Measurements from ENCODE around the gene KRT15. TPM values are rescaled to one million over a fixed set of nuclear protein-coding genes. Genes with fewer than 3 reads are reported as not detected.

Gene KRT15
- total and polyA plus RNA-seq, 2 of the 8 experiments (the other 6 are each of a cell fraction or from before 2014, with no cell fraction given), result 0.11 to 0.13 TPM

DNA sequence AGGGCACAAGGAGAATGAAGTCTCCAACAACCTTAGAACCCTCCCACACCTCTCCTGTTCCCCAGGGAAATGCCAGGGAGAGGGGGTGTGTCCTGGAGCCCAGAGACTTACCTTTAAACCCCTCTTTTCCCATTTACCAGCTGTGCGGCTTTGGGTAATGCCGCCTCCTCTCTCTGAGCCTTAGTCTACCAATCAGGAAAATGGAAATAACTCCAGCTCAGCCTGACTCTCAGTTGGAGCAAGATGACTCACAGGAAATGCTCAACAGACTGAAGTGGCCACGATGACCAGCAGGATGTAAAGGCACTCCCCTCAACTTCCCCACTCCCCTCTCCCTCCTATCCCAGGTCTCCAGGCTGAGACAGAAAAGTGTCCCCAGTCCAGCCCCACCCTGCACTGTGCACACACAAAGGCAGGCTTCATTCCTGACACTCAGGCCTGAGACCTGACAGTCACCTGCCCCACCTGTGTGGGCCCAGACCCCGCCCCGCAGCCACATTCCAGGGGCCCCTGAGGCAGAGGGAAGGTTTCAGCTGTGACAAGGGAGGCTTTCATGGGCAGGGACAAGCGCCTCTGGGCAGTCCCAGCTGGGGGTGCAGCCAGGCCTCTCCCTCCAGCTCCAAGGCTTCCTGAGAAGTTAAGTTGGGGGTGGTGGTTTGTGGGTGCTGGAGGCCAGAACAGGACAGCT lies 3.0 kb upstream of the KRT15 start:
- Histone ChIP-seq H3K27ac (ENCODE audit: low read depth, low read length) (no peak overlapping the region), H3K9ac (replicated peaks in 1 of 4; ENCODE audit: extremely low read depth in 1 of 4, low read depth in 3 of 4, low read length in 3 of 4) (no peak overlapping the region)
- TF ChIP-seq KDM1A (IDR thresholded peaks at IDR 0.05; ENCODE audit: borderline replicate concordance, low read length), result peak; percentile 83; the same call in 1 of the 2 replicates
- TF ChIP-seq TCF12 (IDR thresholded peaks at IDR 0.05; ENCODE audit: low read depth, low read length), result no peak
- TF ChIP-seq EP300 (IDR thresholded peaks at IDR 0.05; ENCODE audit: borderline replicate concordance in 1 of 2, low read depth in 2 of 2, low read length in 2 of 2), result no peak
- no peak for TF ChIP-seq CREB1 (IDR thresholded peaks at IDR 0.05)
- no peak for TF ChIP-seq SAP30 (IDR thresholded peaks at IDR 0.05; ENCODE audit: insufficient read depth, insufficient replicate concordance, low read length)
- TF ChIP-seq CHD2 (IDR thresholded peaks at IDR 0.05; ENCODE audit: low read length), result no peak
- TF ChIP-seq RNF2 (IDR thresholded peaks at IDR 0.05; ENCODE audit: borderline replicate concordance, low read depth, low read length, missing control alignments, poor library complexity, severe bottlenecking), result no peak
- TF ChIP-seq RXRA (IDR thresholded peaks at IDR 0.05; ENCODE audit: insufficient read depth, low read depth, low read length), result no peak
- TF ChIP-seq SIRT6 (IDR thresholded peaks at IDR 0.05; ENCODE audit: low read length), result no peak
- TF ChIP-seq, protein P1, sequence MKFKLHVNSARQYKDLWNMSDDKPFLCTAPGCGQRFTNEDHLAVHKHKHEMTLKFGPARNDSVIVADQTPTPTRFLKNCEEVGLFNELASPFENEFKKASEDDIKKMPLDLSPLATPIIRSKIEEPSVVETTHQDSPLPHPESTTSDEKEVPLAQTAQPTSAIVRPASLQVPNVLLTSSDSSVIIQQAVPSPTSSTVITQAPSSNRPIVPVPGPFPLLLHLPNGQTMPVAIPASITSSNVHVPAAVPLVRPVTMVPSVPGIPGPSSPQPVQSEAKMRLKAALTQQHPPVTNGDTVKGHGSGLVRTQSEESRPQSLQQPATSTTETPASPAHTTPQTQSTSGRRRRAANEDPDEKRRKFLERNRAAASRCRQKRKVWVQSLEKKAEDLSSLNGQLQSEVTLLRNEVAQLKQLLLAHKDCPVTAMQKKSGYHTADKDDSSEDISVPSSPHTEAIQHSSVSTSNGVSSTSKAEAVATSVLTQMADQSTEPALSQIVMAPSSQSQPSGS (IDR thresholded peaks at IDR 0.05; ENCODE audit: low read length), result no peak

More for the DNA sequence above, 3.0 kb upstream of the KRT15 start:
- Histone ChIP-seq H3K56ac (replicated peaks; ENCODE audit: insufficient read length, low read depth, low read length) (no peak overlapping the region), H3K18ac (ENCODE audit: extremely low read depth, low read length) (peak overlapping the region; percentile 71; the same call in 1 of the 2 replicates), H3K23ac (ENCODE audit: insufficient read length) (no peak overlapping the region), H3K4me2 (ENCODE audit: insufficient read depth in 1 of 2, low read depth in 2 of 2, low read length in 2 of 2) (no peak overlapping the region), H3K4ac (replicated peaks; ENCODE audit: insufficient read length, low read depth, low read length) (no peak overlapping the region), H3K4me1 (replicated peaks in 1 of 4; ENCODE audit: control insufficient read depth in 3 of 4, insufficient read depth in 4 of 4, low read length in 3 of 4) (peaks cover 0 to 18% (median 11%) of the 10 kb centered on the region in 4 experiments; a peak in 6 of 7 replicates), H3K36me3 (ENCODE audit: control insufficient read depth in 2 of 4, insufficient read depth in 4 of 4, low read length in 3 of 4) (peaks cover 12 to 37% (median 19%) of the 10 kb centered on the region in 4 experiments), H2BK15ac (ENCODE audit: low read length) (no peak overlapping the region), H2AFZ (ENCODE audit: low read length) (no peak overlapping the region), H4K8ac (ENCODE audit: extremely low read depth, insufficient read depth, low read length) (no peak overlapping the region), H3K14ac (ENCODE audit: insufficient read length) (no peak overlapping the region), H3K27me3 (replicated peaks in 1 of 4; ENCODE audit: control insufficient read depth in 3 of 4, extremely low read depth in 1 of 4, insufficient read depth in 3 of 4, low read length in 3 of 4) (no peaks in the 10 kb centered on the region), H3K79me2 (ENCODE audit: control insufficient read depth in 1 of 2, insufficient read depth in 2 of 2, low read length in 2 of 2) (peaks cover 0 to 6% of the 10 kb centered on the region in 2 experiments; a peak in 3 of 4 replicates), H3K9me3 (ENCODE audit: insufficient read depth in 2 of 2, low read depth in 1 of 2, low read length in 1 of 2) (no peaks in the 10 kb centered on the region), H3K79me1 (ENCODE audit: low read depth, low read length) (peaks cover 4% of the 10 kb centered on the region; the same call in 1 of the 2 replicates), H2AK5ac (ENCODE audit: low read depth, low read length) (no peak overlapping the region), H2BK120ac (replicated peaks; ENCODE audit: low read depth, low read length) (no peak overlapping the region), H2BK20ac (ENCODE audit: low read length) (no peak overlapping the region), H4K91ac (replicated peaks; ENCODE audit: insufficient read length, low read length) (no peak overlapping the region), H2BK12ac (ENCODE audit: low read depth, low read length) (peak overlapping the region; percentile 77; the same call in 1 of the 2 replicates), H4K5ac (ENCODE audit: insufficient read length, low read depth, low read length) (no peak overlapping the region), H3K4me3 (ENCODE audit: extremely low read depth in 1 of 4, insufficient read depth in 2 of 4, low read depth in 3 of 4, low read length in 4 of 4) (no peak overlapping the region), H2BK5ac (ENCODE audit: low read depth, low read length) (peak overlapping the region; percentile 81), H3K23me2 (ENCODE audit: low read depth, low read length) (peaks cover under 1% of the 10 kb centered on the region; the same call in 1 of the 2 replicates), H4K20me1 (replicated peaks in 1 of 2; ENCODE audit: control insufficient read depth in 1 of 2, insufficient read depth in 2 of 2, low read length in 2 of 2) (peaks cover 3 to 10% of the 10 kb centered on the region in 2 experiments)
- WGBS, 2 experiments (ENCODE audit: extremely low coverage in 1 of 2, insufficient coverage in 1 of 2, insufficient read length in 1 of 2, insufficient replicate concordance in 2 of 2, low coverage in 1 of 2, low lambda C conversion rate in 2 of 2, missing lambda C conversion rate in 1 of 2), result 64% methylated on average over 6 of the region's 6 CpGs; no CpG with 5 or more reads in 1 of the 2 experiments
- ChIA-PET CTCF (ENCODE audit: partially characterized antibody) (interaction anchor here (0.6 to 4.6 kb wide), 18 partner anchors 11 to 644 kb away, joined by 3 to 34 read pairs (median 4); no protein-coding TSS in a partner anchor), POLR2A (ENCODE audit: partially characterized antibody) (interaction anchor here (0.6 to 11.0 kb wide), 14 partner anchors 7 to 168 kb away, joined by 3 to 293 read pairs (median 4); partner anchors contain the start of genes KRT19 and KRT35)
- DNase-seq (ENCODE audit: low read depth in 1 of 2, low spot score in 2 of 2) (no peak), FAIRE-seq (no peak)
